PC-9 (cell line): Measurements from ENCODE around the gene KCNIP1.

ENCODE experiments used
- CTCF ChIP-seq: fragments of 200-600 bp; sonication (generic); conservative IDR thresholded peaks from 2 replicates; pipeline ENCODE4 v1.6.1; 2017; ENCODE audit warnings: mixed run types, antibody characterized with exemption, mild to moderate bottlenecking, moderate library complexity
- EZH2 ChIP-seq: fragments of 200-600 bp; sonication (generic); IDR thresholded peaks from 2 replicates; pipeline ENCODE4 v1.8.0; 2017; ENCODE audit warnings: antibody characterized with exemption, low read depth

- no peak for TF ChIP-seq CTCF
- TF ChIP-seq EZH2, result no peak
Observed at GRCh38 chr5:170731052-170731451, 227.2 kb downstream of the KCNIP1 start.
